ENCODE data around the gene CD320. TPM values are rescaled to one million over a fixed set of nuclear protein-coding genes. Genes with fewer than 3 reads are reported as not detected.
"Not testable (repeated sequence)": the region's sequence is repeated elsewhere in the genome, so short reads cannot be mapped to it uniquely, and the experiment has no call there.

CD320 gene
- total RNA-seq, 1 donor from 2014 or later = 35.6 TPM

DNA sequence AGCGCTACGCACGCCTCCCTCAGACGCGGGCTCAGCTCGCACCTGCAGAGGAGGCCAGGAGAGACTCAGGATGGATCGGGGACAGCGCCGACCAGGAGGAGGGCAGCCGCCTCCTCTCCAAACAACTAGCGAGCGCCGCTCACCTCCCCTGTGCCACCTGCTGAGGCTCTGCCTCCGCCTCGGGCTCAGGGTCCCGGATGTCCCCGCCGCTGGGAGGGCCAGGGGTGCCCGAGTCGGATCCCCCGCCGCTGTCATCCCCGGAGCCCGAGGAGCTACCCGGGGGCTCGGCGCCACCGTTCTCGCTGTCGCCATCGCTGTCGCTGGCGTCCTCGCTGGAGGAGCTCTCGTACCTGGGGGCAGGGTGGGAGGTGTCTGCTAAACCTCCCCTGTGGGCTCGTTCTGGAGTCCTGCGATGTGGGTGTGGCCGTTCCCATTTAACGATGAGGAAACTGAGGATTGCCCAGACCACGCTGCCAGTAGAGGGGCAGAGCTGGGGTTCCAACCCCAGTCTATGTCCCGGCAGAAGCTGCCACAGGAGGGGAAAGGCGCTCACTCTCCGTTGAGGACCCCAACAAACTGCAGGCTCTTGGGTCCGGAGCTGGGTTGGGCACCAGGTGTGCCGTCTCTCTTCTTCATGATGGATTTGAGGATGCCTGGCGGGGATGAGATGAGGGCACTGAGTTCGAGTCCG lies 25.8 kb upstream of the CD320 start:
- DNase-seq (ENCODE audit: low read depth, low spot score) = no peak

DNA sequence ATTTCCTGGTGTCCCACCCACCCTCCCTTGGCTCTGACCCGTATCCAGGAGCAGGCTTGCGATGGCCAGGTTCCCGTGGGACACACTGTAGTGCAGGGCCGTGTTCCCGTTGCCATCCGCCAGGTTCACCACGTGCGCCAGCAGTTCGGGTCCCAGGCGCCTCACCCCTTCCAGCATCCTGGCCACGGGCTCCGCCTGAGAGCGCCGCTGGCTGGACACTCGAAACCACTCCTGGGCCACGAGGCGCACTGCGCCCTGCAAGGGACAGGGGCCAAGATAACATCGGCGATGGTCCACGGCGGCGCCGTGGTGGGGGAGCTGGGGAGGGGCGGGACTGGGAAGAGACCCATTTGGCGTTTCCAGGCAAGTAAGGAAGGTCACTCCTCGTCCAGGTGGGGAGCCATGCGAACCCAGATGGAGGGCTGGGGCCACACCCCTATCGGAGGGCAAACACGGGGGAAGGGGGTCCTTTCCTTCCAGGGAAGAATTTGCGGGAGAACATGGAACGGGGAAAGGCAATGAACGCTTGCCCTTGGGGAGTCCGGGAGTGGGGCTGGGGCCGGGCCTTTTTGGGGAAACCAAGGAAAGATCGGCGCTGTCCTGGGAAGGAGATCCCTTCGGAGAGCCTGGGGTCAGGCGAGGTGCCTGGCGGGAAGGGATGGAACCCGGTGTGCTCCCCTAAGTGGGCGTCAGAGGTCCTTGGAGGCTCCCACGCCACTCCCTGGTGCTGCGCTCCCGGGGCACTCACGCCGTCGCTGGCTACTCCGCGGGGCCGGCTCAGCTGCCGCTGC lies 25.0 kb upstream of the CD320 start:
- DNase-seq (ENCODE audit: low read depth, low spot score) = no peak

GRCh38 chr19:8331263-8331845 lies 23.2 kb upstream of the CD320 start:
- no peak for DNase-seq (ENCODE audit: low read depth, low spot score)

DNA sequence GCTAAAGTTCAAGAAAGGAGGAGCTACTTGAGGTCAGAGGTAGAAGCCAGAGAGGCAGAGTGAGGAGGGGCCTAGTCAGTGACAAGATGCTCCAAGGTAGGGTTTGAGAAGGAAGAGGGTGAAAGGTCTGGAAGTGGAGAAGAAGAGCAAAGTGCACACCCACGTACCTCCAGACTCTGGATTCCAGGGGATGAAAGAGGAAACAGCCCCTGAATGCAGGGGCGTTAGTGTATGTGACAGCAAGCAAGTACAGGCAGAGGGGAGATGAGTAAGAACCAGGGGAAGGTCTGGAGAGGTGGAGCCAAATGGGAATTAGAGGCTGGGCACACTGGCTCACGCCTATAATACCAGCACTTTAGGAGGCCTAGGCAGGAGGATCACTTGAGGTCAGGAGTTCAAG lies 21.8 kb upstream of the CD320 start:
- DNase-seq (ENCODE audit: low read depth, low spot score) = no peak

DNA sequence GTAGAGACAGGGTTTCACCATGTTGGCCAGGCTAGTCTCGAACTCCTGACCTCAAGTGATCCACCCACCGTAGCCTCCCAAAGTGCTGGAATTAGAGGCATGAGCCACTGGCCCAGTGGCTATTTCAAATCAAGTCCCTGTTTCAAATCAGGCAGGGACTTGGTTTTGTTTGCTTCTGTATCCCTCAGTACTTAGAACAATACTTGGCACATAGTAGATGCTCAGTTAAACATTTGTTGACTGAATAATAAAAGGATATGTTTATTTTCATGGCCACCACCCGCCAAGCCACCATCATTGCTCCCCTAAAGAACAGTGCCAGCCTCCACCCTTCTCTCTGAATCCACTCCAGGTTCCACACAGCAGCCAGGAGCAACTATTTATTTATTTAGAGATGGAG lies 17.3 kb upstream of the CD320 start:
- no peak for DNase-seq (ENCODE audit: low read depth, low spot score)

- DNase-seq (ENCODE audit: low read depth, low spot score) = no peak
Observed at GRCh38 chr19:8324186-8325050, 16.3 kb upstream of the CD320 start.

DNA sequence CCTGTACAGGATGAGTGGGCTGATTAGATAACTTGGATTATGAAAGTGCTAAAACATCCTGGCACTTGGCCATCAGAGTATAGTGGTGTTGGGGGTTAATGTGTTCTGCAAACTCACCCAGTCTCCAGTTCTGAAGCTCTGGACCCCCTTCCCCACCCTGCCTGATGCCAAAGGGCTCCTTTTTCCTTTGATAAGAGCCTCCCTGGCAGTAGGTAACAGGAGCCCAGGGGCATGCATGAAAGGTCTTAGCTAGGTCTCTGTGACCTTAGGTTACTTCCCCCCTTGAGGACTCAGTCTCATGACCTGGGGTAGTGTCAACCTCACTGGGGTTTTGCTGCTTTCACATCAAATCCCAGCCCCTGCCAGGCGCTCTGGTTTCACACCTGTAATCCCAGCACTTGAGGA lies 15.6 kb upstream of the CD320 start:
- DNase-seq (ENCODE audit: low read depth, low spot score) = no peak

DNA sequence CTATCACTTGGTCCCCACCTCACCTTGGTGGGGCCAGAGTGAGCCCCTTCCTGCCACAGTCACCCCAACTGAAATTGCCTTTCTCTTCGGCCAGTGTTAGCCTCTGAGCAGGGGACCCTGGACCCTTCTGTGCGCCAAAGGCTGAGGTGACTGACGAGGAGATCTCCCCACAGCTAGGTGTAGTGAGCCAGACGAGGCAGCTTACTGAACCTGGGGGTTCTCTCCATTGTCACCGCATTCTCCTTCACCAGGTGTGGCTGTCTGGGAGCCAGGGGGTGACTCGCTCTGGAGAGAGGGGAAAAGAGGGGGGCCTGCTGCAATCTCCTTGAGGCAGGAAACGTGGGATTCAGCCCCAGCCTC lies 14.5 kb upstream of the CD320 start:
- no peak for DNase-seq (ENCODE audit: low read depth, low spot score)

DNA sequence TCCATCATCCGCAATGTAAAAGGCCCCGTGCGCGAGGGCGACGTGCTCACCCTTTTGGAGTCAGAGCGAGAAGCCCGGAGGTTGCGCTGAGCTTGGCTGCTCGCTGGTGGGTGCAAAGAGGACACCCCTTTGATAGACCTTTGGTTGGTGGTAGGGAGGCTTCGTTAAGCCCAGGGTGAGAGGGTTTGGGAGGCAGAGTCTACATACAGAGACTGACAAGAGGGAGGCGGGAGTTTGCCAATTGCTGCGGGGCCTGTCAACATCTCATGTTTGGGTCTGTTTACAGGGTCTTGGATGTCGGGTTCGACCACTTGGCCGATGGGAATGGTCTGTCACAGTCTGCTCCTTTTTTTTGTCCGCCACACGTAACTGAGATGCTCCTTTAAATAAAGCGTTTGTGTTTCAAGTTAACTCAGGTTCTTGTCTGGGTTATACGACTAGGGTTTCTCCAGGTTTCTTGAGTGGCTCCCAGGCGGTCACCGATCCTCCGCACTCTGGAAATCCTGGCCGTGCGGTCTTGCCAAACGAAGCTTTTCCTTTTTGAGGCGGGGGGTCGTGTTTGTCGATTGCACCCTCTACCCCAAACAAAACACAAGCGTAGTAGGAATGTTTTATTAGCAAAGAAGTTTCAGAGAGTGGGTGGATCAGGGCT lies 14.0 kb upstream of the CD320 start:
- DNase-seq (ENCODE audit: low read depth, low spot score) = no peak

DNA sequence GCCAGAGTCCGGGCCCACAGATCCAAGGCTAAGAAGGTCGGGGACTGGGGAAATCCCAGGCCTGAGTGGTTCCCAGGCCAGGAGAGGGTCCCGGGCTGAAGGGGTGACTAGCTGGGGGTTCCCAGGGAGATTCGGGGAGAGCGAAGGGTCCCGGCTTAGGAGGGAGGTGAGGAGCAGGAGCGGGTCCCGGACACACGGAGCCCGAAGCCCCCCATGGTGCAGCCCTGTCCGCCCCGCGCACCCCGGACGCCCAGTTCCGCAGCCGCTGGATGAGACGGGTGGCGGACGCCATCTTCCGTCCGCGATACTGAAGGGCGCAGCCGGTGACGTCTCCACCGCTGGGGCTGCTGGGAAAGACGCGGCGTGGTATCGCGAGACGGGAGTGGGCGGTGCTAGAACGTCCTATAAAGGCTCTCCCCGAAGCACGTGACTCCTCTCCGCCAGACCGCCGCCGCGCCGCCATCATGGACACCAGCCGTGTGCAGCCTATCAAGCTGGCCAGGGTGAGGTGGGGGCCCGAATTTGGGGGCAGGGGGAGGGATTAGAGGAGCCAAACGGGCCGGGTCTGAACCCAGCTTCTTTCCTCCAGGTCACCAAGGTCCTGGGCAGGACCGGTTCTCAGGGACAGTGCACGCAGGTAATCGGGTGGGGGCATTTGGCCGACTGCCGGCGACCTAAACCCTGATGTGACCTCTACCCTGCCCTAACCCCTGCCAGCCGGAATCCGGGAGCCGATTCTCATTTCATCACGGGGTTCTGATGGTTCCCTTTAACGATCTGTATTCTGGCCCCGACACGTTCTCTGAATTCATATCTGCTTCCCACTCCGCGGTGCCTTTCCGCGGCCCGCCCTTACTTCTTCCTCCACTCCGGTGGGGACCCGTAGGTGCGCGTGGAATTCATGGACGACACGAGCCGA lies 13.2 kb upstream of the CD320 start, which contains the start of the genes NDUFA7 and RPS28:
Gene NDUFA7 (minus strand): TSS at position 309 of the 919 bp plus-strand sequence. CDS start 17 bp downstream, at position 292.
Gene RPS28 (plus strand): TSS at position 430 of the 919 bp plus-strand sequence. CDS start 35 bp downstream, at position 465.
- peak; percentile 77 for DNase-seq (ENCODE audit: low read depth, low spot score)

- DNase-seq (ENCODE audit: low read depth, low spot score) = no peak
Observed at GRCh38 chr19:8320564-8321066, 12.5 kb upstream of the CD320 start.

GRCh38 chr19:8319807-8320520 lies 11.8 kb upstream of the CD320 start:
- DNase-seq (ENCODE audit: low read depth, low spot score) = no peak

- DNase-seq (ENCODE audit: low read depth, low spot score) = not testable (repeated sequence)
Observed at GRCh38 chr19:8318835-8319234, 10.7 kb upstream of the CD320 start.

DNA sequence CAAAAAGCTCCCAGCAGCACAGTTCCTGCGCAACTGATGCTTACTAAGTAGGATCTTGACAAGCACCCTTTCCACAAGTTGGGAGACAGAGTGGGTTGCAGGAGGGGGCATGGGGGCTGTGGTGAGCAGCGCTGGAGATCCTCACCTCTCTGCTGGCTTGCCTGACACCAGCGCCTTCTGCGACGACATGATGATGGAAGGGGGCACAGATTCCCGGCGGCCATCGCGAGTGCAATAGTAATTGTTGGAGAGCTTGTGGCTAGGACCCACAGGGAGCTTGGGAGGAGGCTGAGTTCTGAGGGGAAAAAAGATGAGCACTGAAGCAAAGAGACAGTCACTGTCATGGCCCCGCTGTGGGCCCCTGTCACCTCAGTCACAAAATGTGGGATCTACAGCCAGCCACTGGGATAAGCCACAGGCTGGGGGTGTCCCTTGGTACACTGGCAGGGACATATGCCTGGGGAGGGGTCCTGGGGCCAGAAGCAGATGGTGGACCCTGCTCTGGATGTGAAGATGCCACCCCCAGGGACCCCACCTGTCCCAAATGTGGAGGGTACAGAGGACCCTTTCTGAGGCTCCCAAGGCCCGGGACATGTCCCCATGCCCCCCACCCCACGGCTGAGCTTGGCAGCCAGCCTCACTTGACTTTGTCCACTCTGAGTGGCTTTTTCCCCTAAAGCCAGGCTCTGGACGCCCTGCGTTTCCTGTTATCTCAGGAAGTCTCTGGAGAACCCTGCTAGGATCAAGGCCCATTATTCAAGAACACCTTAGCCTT lies 8.4 kb upstream of the CD320 start:
- DNase-seq (ENCODE audit: low read depth, low spot score) = no peak

DNA sequence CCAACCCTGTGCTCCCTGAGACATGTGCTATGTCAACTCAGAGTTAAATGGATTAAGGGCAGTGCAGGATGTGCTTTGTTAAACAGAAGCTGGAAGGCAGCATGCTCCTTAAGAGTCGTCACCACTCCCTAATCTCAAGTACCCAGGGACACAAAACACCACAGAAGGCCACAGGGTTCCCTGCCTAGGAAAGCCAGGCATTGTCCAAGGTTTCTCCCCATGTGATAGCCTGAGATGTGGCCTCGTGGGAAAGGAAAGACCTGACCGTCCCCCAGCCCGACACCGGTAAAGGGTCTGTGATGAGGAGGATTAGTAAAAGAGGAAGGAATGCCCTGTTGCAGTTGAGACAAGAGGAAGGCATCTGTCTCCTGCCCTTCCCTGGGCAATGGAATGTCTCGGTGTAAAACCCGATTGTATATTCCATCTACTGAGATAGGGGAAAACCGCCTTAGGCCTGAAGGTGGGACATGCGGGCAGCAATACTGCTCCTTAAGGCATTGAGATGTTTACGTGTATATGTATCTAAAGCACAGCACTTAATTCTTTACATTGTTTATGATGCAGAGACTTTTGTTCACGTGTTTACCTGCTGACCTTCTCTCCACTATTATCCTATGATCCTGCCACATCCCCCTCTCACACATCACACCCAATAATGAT lies 7.0 kb upstream of the CD320 start:
- DNase-seq (ENCODE audit: low read depth, low spot score) = not testable (repeated sequence)

GRCh38 chr19:8311461-8312260 lies 3.5 kb upstream of the CD320 start:
- DNase-seq (ENCODE audit: low read depth, low spot score) = no peak

Measured in pulmonary artery endothelial cell (primary cell).